ENCODE results near the gene BOC. TPM values are rescaled to one million over a fixed set of nuclear protein-coding genes. Genes with fewer than 3 reads are reported as not detected.

BOC gene
- total RNA-seq, 2 donors from 2014 or later = 1.9 to 9.8 TPM

DNA sequence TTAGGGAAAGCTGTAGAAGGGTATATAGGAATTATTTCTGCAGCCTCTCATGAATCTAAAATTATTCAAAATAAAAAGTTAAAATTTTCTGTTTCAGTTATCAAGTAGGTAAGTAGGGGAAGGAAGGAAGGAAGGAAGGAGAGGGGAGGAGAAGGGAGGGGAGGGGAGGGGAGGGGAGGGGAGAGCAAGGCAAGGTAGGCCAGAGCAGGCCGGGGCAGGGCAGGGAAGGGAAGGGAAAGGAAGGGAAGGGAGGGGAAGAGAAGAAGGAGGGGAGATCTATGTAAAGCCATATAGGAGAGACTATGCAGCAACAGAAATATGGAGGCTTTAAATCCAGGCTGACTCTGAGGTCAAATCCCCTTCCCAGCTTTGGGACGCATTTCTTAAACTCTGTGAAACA, 38.3 kb upstream of the BOC start:
- H3K36me3 ChIP-seq = no peaks in the 10 kb centered on the region
- TF ChIP-seq, protein P1, sequence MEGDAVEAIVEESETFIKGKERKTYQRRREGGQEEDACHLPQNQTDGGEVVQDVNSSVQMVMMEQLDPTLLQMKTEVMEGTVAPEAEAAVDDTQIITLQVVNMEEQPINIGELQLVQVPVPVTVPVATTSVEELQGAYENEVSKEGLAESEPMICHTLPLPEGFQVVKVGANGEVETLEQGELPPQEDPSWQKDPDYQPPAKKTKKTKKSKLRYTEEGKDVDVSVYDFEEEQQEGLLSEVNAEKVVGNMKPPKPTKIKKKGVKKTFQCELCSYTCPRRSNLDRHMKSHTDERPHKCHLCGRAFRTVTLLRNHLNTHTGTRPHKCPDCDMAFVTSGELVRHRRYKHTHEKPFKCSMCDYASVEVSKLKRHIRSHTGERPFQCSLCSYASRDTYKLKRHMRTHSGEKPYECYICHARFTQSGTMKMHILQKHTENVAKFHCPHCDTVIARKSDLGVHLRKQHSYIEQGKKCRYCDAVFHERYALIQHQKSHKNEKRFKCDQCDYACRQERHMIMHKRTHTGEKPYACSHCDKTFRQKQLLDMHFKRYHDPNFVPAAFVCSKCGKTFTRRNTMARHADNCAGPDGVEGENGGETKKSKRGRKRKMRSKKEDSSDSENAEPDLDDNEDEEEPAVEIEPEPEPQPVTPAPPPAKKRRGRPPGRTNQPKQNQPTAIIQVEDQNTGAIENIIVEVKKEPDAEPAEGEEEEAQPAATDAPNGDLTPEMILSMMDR (IDR thresholded peaks at IDR 0.05) = no peak
- DNase-seq = no peak
- no peaks in the 10 kb centered on the region for H3K27me3 ChIP-seq
- H3K27ac ChIP-seq = no peak overlapping the region
- H3K9me3 ChIP-seq = no peaks in the 10 kb centered on the region
- no peaks in the 10 kb centered on the region for H3K4me1 ChIP-seq
- no peak overlapping the region for H3K9ac ChIP-seq (ENCODE audit: low read depth in 2 of 2, low read length in 2 of 2)
- intact Hi-C loops (cut with DNase I) = no loop called here
- H3K4me3 ChIP-seq = no peak overlapping the region

DNA sequence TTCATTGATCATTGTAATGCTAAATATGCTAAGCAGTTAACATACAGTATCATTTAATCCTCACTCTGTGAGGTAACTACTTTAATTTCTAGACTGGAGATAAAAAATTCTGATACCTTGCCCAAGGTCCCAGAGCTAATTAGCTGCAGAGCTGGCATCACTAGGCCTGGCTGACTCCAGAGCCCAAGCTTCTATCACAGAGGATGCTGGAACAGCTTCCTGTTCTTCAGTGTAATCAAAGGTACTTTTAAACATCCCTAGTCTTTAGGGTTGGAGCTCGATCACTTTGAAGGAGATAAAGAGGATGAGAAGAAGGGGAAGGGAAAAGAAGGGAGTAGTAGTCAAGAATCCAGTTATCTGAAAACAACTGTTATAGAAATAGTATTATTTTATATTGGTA, 37.1 kb upstream of the BOC start:
- Histone ChIP-seq H3K9ac (ENCODE audit: low read depth in 2 of 2, low read length in 2 of 2) (no peak overlapping the region), H3K9me3 (no peaks in the 10 kb centered on the region), H3K4me3 (no peak overlapping the region), H3K27ac (no peak overlapping the region), H3K36me3 (no peaks in the 10 kb centered on the region), H3K4me1 (no peaks in the 10 kb centered on the region), H3K27me3 (no peaks in the 10 kb centered on the region)
- TF ChIP-seq, protein P1 (IDR thresholded peaks at IDR 0.05) = no peak
- intact Hi-C loops (cut with DNase I) = no loop called here
- DNase-seq = no peak

DNA sequence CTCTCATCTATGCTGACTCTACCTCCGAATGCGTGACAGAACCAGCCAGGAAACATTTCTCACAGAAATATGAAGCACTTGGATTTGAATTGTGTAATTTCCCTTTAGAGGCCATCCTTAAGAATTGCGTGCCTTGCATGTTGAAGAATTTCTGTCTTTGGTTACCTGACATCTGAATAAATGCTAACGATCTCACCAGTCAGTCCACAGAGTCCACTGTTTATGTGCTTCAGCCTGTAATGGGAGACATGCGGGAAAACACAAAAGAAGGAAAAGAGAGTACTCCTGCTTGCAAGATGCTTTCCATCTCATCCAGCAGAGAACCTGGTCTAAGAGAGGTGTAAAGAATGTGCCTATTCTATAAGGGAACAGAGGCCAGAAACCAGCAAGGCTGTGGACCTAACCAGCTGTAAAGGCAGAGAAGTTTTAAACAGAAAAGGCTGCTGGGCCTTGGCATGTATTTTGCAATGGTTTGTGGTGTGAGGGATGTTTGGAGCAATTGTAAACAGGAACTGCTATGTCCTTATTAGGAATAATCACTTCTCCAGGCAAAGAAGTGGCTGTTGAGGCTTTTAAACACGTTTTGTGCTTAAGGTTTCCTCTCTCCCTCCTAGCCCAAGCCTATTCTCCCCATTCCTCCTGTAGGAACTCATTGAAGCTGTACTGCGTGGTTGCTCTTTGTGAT, 36.4 kb upstream of the BOC start:
- no peak overlapping the region for H3K4me3 ChIP-seq
- no peaks in the 10 kb centered on the region for H3K4me1 ChIP-seq
- no peak overlapping the region for H3K27ac ChIP-seq
- DNase-seq = no peak
- H3K36me3 ChIP-seq = no peaks in the 10 kb centered on the region
- TF ChIP-seq, protein P1 (IDR thresholded peaks at IDR 0.05) = no peak
- no peak overlapping the region for H3K9ac ChIP-seq (ENCODE audit: low read depth in 2 of 2, low read length in 2 of 2)
- H3K9me3 ChIP-seq = no peaks in the 10 kb centered on the region
- intact Hi-C loops (cut with DNase I) = no loop called here
- H3K27me3 ChIP-seq = no peaks in the 10 kb centered on the region

DNA sequence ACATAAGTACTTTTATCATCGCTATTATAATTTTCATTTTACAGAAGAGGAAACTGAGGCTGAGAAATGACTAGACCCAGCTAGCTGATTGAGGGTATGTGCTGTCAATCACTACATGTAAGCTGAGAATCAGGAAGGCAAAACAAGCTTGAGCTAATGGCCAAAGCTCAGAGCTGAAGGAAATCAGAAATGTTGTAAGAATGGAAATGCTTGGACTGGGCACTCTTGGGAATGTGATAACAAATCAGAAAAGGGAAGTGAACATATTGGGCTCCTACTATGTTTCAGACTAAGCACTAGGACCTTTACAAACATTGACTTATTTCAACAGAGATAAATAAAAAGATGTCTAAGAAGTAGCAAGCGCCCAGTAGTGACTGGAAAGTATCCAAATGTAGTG, 33.8 kb upstream of the BOC start:
- Histone ChIP-seq H3K27me3 (no peaks in the 10 kb centered on the region), H3K4me3 (no peak overlapping the region), H3K27ac (no peak overlapping the region), H3K4me1 (no peaks in the 10 kb centered on the region), H3K9ac (ENCODE audit: low read depth in 2 of 2, low read length in 2 of 2) (no peak overlapping the region), H3K36me3 (no peaks in the 10 kb centered on the region), H3K9me3 (no peaks in the 10 kb centered on the region)
- TF ChIP-seq, protein P1 (IDR thresholded peaks at IDR 0.05) = no peak
- DNase-seq = no peak
- intact Hi-C loops (cut with DNase I) = no loop called here

DNA sequence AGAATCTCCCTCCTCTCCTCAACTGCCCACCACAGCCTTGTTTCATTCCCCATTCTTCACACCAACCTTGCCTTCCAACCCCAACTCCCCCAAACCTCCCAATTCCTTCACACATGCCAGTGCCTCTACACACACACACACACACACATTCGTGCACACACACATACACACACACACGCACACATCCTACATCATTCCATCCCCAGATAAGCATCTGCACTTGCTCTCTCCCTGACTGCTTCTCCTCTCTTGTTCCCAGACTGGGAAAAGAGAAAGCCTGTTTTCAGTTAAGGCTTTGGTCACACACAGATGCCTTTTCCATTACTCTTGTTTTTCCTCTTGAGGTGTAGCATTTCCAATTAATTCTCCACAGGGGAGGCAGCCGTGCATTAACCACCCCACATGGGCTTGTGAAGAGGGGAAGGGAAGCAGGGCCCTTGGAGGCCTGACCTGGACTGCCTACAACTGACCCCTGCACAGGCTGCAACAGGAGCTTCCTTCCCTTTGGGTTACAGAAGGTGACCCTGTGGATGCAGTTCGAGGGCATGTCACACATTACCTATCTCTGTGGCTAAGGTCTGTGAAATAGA, 32.0 kb upstream of the BOC start:
- H3K27me3 ChIP-seq = no peaks in the 10 kb centered on the region

More for the DNA sequence above, 32.0 kb upstream of the BOC start:
- H3K4me1 ChIP-seq = no peaks in the 10 kb centered on the region
- intact Hi-C loops (cut with DNase I) = no loop called here
- no peak for DNase-seq
- H3K4me3 ChIP-seq = no peak overlapping the region
- no peaks in the 10 kb centered on the region for H3K9me3 ChIP-seq
- TF ChIP-seq, protein P1 (IDR thresholded peaks at IDR 0.05) = no peak
- no peak overlapping the region for H3K27ac ChIP-seq
- H3K36me3 ChIP-seq = no peaks in the 10 kb centered on the region
- H3K9ac ChIP-seq (ENCODE audit: low read depth in 2 of 2, low read length in 2 of 2) = no peak overlapping the region

Measured in colonic mucosa (tissue), 4 donors.